Measurements from ENCODE around the gene PON2. TPM values are rescaled to one million over a fixed set of nuclear protein-coding genes. Genes with fewer than 3 reads are reported as not detected.

PON2 gene
- total and polyA plus RNA-seq, 10 of the 15 experiments (the other 5 are each of a cell fraction or from before 2014, with no cell fraction given), result 22.9 to 127 (median 46.1) TPM

- intact Hi-C loops (cut with micrococcal nuclease; ENCODE audit: unreplicated experiment), result no loop called here
- Histone ChIP-seq H3K9ac (ENCODE audit: control insufficient read depth, insufficient read depth, low read length) (no peak overlapping the region), H3K4me3 (no peak overlapping the region), H3K4me2 (ENCODE audit: control insufficient read depth, insufficient read depth) (no peak overlapping the region), H3K4me1 (ENCODE audit: control insufficient read depth, insufficient read depth, low read length) (no peaks in the 10 kb centered on the region), H2AFZ (ENCODE audit: control insufficient read depth, low read depth, low read length) (no peak overlapping the region), H4K20me1 (ENCODE audit: control insufficient read depth, insufficient read depth) (no peaks in the 10 kb centered on the region), H3K27ac (ENCODE audit: control insufficient read depth, insufficient read depth) (no peak overlapping the region), H3K79me2 (ENCODE audit: control insufficient read depth, insufficient read depth, low read length) (no peaks in the 10 kb centered on the region), H3K9me3 (replicated peaks; ENCODE audit: control insufficient read depth, insufficient read depth, low read length) (no peaks in the 10 kb centered on the region), H3K36me3 (ENCODE audit: control insufficient read depth in 2 of 2, insufficient read depth in 2 of 2, low read length in 1 of 2) (no peaks in the 10 kb centered on the region; a peak in 1 of 4 replicates), H3K27me3 (replicated peaks in 1 of 2; ENCODE audit: control insufficient read depth in 2 of 2, insufficient read depth in 2 of 2, low read length in 1 of 2) (no peaks in the 10 kb centered on the region)
- 55% methylated on average over 4 of the region's 4 CpGs for WGBS (ENCODE audit: insufficient coverage, insufficient replicate concordance, low lambda C conversion rate, missing lambda C conversion rate)
- DNase-seq (ENCODE audit: low read depth, low spot score) (no peak), ATAC-seq (no peak), FAIRE-seq (no peak)
- BruUV-seq (replicated peaks), result no TSS peak
- TF ChIP-seq MEF2B (IDR thresholded peaks at IDR 0.05; ENCODE audit: partially characterized antibody, poor library complexity, severe bottlenecking) (no peak), MYB (IDR thresholded peaks at IDR 0.05; ENCODE audit: borderline replicate concordance, low read depth, low read length) (no peak), CTCF (IDR thresholded peaks at IDR 0.05 in 2 of 3, conservative IDR thresholded peaks at IDR 0.05 in 1 of 3; ENCODE audit: control insufficient read depth in 2 of 3, extremely low read depth in 1 of 3, insufficient read depth in 1 of 3, low read depth in 3 of 3, low read length in 3 of 3) (no peak), NFYB (IDR thresholded peaks at IDR 0.05; ENCODE audit: insufficient read depth, low read depth, low read length) (no peak), POLR2AphosphoS2 (IDR thresholded peaks at IDR 0.05; ENCODE audit: low read depth, low read length) (no peak), FOXK2 (IDR thresholded peaks at IDR 0.05) (no peak), ELK1 (IDR thresholded peaks at IDR 0.05; ENCODE audit: low read depth, low read length) (no peak)
- RAD21 ChIA-PET (ENCODE audit: unreplicated experiment), result interaction anchor here (1.0 to 1.2 kb wide), 2 partner anchors 9 to 20 kb away, joined by 3 read pairs; no protein-coding TSS in a partner anchor
- SMC1A ChIA-PET (ENCODE audit: uncharacterized antibody, unreplicated experiment), result interaction anchor here (0.7 to 2.4 kb wide), 4 partner anchors 11 to 67 kb away, joined by 3 to 12 read pairs (median 6); no protein-coding TSS in a partner anchor
- POLR2A ChIA-PET, result interaction anchor here (1.5 to 1.6 kb wide), 2 partner anchors 9 to 23 kb away, joined by 3 to 5 read pairs; partner anchors contain the start of gene PON2
- in situ Hi-C loops (cut with MboI), result no loop called here
- CTCF ChIA-PET, result interaction anchor here (1.7 kb wide), 1 partner anchor 165 kb away, joined by 5 read pairs; no protein-coding TSS in a partner anchor
These were observed 22.8 kb downstream of the PON2 start for GRCh38 chr7:95412075-95412474.
